ENCODE measurements around the gene VIT.
"Not testable (repeated sequence)": the region's sequence is repeated elsewhere in the genome, so short reads cannot be mapped to it uniquely, and the experiment has no call there.

Gene VIT

GRCh38 chr2:36677386-36677785 lies 19.1 kb upstream of the VIT start:
- no peak for DNase-seq (ENCODE audit: low read depth in 2 of 2)

GRCh38 chr2:36677996-36678605 lies 18.4 kb upstream of the VIT start:
- no peak for DNase-seq (ENCODE audit: low read depth in 2 of 2)

- no peak for DNase-seq (ENCODE audit: low read depth in 2 of 2)
These were observed 17.7 kb upstream of the VIT start for GRCh38 chr2:36678856-36679255.

- no peak for DNase-seq (ENCODE audit: low read depth in 2 of 2)
These were observed 16.5 kb upstream of the VIT start for GRCh38 chr2:36680012-36680411.

GRCh38 chr2:36682562-36682961 lies 13.9 kb upstream of the VIT start:
- DNase-seq (ENCODE audit: low read depth in 2 of 2): no peak

GRCh38 chr2:36683002-36683401 lies 13.5 kb upstream of the VIT start:
- DNase-seq (ENCODE audit: low read depth in 2 of 2): no peak

GRCh38 chr2:36688291-36688690 lies 8.2 kb upstream of the VIT start:
- not testable (repeated sequence) for DNase-seq (ENCODE audit: low read depth in 2 of 2)

GRCh38 chr2:36689013-36689412 lies 7.5 kb upstream of the VIT start:
- DNase-seq (ENCODE audit: low read depth in 2 of 2): not testable (repeated sequence)

- no peak for DNase-seq (ENCODE audit: low read depth in 2 of 2)
These were observed 4.4 kb upstream of the VIT start for GRCh38 chr2:36692121-36692520.

GRCh38 chr2:36693825-36694224 lies 2.7 kb upstream of the VIT start:
- no peak for DNase-seq (ENCODE audit: low read depth in 2 of 2)

GRCh38 chr2:36695746-36696415 lies 626 bp upstream of the VIT start:
- peak in 1 of 2 experiments; percentile 24 for DNase-seq (ENCODE audit: low read depth in 2 of 2)

- DNase-seq (ENCODE audit: low read depth in 2 of 2): no peak
These were observed 1.0 kb downstream of the VIT start for GRCh38 chr2:36697424-36698066.

- no peak for DNase-seq (ENCODE audit: low read depth in 2 of 2)
These were observed 2.5 kb downstream of the VIT start for GRCh38 chr2:36698993-36699392.

GRCh38 chr2:36700311-36700710 lies 3.8 kb downstream of the VIT start:
- DNase-seq (ENCODE audit: low read depth in 2 of 2): no peak

- no peak for DNase-seq (ENCODE audit: low read depth in 2 of 2)
These were observed 4.9 kb downstream of the VIT start for GRCh38 chr2:36701391-36701795.

- no peak for DNase-seq (ENCODE audit: low read depth in 2 of 2)
These were observed 5.4 kb downstream of the VIT start for GRCh38 chr2:36701918-36702317.

- DNase-seq (ENCODE audit: low read depth in 2 of 2): no peak
These were observed 6.3 kb downstream of the VIT start for GRCh38 chr2:36702781-36703180.

GRCh38 chr2:36704475-36705150 lies 8.1 kb downstream of the VIT start:
- no peak for DNase-seq (ENCODE audit: low read depth in 2 of 2)

- DNase-seq (ENCODE audit: low read depth in 2 of 2): no peak
These were observed 9.0 kb downstream of the VIT start for GRCh38 chr2:36705326-36706020.

GRCh38 chr2:36706021-36706876 lies 9.7 kb downstream of the VIT start:
- DNase-seq (ENCODE audit: low read depth in 2 of 2): no peak

- DNase-seq (ENCODE audit: low read depth in 2 of 2): no peak
These were observed 10.5 kb downstream of the VIT start for GRCh38 chr2:36707050-36707449.

Data from fibroblast of skin of left biceps (primary cell).